Islet of Langerhans (tissue), 1 donor: ENCODE measurements around the gene YTHDC1.
"Not testable (repeated sequence)": the region's sequence is repeated elsewhere in the genome, so short reads cannot be mapped to it uniquely, and the experiment has no call there.

ENCODE experiments used
- FAIRE-seq: peaks from one replicate; lab custom pipeline; 2011; peaks lifted over from hg19 to GRCh38; lab: Jason Lieb, UNC

The YTHDC1 gene

DNA sequence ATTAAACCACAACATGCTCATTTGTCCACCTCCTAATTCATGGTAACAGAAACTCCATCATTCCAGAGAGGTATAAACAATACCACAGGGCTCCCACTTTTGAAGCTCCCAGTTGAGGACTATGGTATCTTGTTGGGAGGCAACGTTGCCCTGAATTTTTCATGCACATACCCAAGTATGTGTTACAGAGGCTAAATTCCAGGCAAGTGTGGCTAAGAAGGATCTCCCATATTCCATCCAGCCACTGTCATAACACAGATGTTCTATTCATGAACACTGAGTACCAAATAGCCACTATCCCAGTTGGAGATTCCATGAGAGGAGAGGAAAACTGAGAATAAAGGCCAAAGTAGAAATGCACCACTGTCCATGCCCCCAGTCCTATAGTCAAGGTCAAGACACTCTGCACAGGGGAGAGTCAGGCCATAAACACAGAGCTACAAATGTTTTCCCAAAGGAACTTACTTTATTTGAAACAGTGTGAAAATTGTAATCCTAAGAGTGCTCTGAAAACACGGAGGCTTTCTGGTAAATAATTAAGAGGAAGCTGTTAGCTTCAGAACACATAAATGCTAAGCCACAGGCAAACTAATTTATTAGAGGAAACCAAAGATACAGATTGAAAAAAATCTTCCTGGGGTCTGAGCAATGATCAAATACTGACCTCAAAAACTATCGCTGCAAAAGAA is 62.0 kb downstream of the YTHDC1 start:
- no peak for FAIRE-seq

DNA sequence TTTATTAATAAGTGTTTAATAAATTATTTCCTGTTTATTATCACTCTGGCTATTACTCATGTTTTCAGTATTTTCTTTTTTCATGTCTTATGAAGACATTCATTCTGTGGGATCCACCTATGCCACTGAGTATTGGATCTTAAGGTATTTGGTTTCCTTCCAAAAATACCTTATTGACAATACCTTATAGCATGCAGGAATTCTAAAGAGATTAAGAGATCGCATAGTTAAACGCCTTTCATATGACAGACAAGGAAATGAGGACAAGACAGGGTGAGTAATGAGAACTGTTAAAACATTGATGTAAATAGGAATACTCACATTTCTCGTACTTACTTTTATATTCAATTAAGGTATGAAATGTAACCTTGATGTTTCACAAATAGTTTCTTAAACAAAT is 66.2 kb downstream of the YTHDC1 start:
- no peak for FAIRE-seq

DNA sequence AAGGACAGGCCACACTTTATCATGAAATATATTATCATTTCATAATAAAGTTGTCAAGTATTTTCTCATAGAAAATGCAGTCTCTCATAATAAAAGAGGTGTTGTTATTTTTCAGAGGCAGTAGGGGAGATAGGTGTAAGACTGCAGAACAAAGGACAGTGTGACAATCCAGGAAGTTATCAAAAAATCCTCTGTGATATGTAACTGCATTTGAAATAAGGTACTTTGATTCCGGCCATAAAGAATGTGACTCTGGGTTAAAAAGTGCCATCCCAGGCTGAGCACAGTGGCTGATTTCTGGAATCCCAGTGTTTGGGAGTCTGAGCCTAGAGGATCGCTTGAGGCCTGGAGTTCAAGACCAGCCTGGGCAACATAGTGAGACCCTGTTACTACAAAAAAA is 66.8 kb downstream of the YTHDC1 start:
- no peak for FAIRE-seq

DNA sequence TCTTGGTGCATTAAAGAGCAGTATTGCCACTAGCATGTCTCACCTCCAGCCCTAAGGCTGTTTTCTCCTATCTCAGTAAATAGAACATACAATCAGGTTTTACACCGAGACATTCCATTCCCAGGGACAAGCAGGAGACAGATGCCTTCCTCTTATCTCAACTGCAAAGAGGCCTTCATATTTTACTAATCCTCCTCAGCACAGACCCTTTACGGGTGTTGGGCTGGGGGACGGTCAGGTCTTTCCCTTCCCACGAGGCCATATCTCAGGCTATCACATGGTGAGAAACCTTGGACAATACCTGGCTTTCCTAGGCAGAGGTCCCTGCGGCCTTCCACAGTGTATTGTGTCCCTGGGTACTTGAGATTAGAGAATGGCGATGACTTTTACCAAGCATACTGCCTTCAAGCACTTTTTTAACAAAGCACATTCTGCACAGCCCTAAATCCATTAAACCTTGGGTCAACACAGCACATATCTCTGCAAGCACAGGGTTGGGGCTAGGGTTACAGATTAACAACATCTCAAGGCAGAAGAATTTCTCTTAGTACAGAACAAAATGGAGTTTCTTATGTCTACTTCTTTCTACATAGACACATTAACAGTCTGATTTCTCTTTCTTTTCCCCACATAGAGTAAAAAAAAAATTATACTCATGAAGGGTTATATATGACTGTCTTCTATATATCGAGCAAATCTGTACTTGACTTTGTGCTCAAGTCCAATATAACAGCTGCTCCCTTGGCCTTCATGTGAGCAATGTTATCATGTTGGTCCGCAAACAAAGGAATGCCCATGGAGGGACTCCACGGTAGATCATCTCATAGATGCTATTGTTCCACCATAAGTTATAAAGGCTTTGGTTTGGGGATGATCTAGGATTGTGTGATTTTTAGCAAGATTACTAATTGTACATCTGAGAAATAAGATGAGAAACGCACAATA is 67.8 kb downstream of the YTHDC1 start:
- not testable (repeated sequence) for FAIRE-seq

DNA sequence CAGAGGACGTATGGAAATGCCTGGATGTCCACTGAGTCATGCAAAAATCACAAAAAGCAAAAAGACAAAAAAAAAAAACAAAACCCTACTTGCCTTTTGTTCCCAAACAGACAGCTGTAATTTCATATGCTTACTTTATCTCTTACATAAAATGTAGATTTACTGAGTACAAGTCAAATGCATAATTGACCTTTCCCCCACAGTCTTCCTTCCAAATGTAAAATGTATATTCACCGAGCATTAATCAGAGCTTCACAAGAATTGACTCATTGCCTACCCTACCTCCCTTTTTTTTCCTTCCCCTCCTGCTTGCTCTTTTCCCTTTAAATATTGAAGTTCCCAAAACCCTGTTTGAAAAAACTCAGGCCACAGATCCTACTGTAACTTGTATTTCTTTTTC is 71.9 kb downstream of the YTHDC1 start:
- FAIRE-seq, result no peak

DNA sequence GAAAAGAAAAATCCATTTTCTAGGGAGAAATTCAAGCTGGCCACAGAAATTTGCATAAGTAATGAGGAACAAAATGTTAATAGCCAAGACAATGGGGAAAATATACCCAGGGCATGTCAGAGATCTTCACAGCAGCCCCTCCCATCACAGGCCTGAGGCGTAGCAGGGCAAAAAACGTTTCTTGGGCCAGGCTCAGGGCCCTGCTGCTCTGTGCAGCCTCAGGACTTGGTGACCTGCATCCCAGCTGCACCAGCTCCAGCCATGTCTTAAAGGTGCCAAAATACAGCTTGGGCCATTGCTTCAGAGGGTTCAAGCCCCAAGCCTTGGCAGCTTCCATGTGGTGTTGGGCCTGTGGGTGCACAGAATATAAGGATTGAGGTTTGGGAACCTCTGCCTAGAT is 72.3 kb downstream of the YTHDC1 start:
- FAIRE-seq, result no peak

DNA sequence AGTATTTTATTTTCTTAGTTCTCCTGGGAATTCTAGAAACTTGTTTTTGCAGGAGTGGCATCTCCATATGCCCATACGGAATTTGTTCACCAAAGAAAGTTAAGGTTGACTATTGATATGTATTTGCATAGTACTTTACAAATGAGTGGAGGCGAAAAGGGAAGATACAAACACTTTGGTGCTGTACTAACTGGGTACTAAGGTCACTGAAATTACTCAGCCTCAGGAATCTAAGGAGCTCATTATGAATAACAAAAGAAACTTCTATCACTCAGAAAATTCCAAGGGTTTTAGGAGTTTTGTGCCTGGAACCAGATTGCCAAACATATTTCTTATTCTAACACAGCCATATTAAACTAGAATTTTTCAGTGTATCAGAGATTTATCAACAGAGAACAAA is 77.0 kb downstream of the YTHDC1 start:
- FAIRE-seq, result no peak

DNA sequence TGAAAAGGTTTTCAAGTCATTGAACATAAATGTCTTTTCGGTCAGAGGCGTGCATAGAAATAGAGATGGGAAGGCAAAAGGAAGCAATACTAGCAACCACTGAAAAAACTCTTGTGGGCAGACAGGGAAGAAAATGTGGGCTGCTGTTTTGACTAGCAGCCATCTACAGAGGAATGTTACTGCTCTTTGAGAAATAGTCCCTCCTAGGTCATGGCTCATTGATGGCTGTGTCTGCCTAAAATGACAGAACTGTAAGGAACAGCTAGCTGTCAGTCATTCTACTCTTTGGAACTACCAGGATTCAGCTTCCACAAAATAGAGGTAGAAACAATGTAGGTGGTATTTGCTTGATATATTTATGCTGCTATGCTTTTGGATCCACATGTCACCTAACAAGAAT is 77.5 kb downstream of the YTHDC1 start:
- FAIRE-seq, result no peak

DNA sequence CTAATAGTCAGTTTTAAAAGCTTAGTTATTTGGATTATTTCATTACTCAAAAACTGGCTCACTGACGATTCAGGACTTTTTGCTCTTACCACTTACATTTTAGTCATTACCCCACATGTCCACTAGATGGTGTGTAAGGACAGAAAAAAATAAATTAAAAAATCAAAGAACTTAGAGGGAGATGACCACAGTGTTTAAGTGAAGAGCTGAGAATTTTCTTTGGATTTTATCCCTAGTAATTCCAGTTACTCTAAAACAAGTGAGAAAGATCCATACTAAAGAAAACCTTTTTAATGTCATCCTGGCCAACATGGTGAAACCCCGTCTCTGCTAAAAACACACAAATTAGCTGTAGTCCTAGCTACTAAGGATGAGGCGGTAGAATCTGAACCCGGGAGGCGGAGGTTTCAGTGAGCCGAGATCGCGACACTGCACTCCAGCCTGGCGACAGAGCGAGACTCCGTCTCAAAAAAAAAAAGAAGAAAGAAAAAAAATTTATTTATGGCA is 78.0 kb downstream of the YTHDC1 start:
- FAIRE-seq, result peak; percentile 99

DNA sequence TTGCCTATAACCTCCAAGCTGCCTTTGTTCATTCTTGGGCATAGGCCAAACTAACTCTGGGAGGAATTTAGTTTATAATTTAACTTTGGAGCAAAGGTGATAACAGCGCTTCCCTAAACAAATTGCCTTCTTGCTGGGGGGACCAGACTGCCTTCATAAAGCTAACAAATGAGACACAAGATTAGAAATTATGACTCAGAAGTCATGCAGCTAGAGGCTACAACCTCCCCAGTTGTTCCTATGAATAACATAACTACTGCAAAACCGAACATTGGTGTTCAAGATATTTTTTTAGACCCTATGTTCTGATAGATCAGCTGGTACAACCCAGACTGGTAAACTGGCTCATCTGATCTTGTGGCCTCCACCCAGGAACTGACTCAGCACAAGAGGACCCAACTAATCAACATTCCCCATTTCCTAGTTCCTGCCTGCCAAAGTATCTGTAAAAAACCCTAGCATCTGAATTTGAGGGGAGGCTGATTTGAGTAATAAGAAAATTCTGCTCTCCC is 82.4 kb downstream of the YTHDC1 start:
- FAIRE-seq, result no peak

DNA sequence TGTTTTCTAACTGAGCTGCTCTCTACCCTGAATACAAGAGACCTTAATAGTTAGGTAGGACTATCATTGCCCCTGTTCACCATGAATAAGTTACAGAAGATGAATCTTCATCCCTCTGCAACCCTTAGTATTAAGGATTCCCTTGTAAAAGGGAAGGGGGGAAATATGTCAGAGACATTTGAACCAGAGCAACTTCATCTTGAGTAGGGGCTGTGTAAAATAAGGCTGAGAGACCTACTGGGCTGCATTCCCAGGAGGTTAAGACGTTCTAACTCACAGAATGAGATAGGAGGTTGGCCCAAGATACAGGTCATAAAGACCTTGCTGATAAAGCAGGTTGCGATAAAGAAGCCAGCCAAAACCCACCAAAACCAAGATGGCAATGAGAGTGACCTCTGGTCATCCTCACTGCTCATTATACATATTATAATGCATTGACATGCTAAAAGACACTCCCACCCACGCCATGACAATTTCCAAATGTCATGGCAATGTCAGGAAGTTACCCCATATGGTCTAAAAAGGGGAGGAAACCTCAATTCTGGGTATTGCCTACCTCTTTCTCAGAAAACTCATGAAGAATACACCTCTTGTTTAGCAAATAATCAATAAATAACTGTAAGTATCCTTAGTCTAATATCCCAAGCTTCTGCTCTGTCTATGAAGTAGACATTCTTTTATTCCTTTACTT is 84.9 kb downstream of the YTHDC1 start:
- no peak for FAIRE-seq
